NT2/D1 (cell line): Measurements from ENCODE around the gene AARS2.

Experiments
- SUZ12 ChIP-seq: IDR thresholded peaks from 2 replicates; pipeline ENCODE4 v1.6.1; 2011; ENCODE audit not compliant: insufficient read length, insufficient read depth; ENCODE audit errors: extremely low read depth
- ZNF274 ChIP-seq: IDR thresholded peaks from 2 replicates; pipeline ENCODE4 v1.6.1; 2011; ENCODE audit warnings: mild to moderate bottlenecking, low read depth, low read length

GRCh38 chr6:44278774-44279697, 34.1 kb downstream of the AARS2 start:
- TF ChIP-seq ZNF274 = no peak
- no peak for TF ChIP-seq SUZ12
